ENCODE data around the gene C1orf21. TPM values are rescaled to one million over a fixed set of nuclear protein-coding genes. Genes with fewer than 3 reads are reported as not detected.

C1orf21 gene
- total and polyA plus RNA-seq, 12 donors, result 20.6 to 76.7 (median 67.5) TPM

GRCh38 chr1:184536246-184536985, 149.6 kb downstream of the C1orf21 start:
- no peaks in the 10 kb centered on the region for H3K27me3 ChIP-seq
- peak overlapping the region; percentile 41 to 82 (median 70) for H3K27ac ChIP-seq
- H3K4me1 ChIP-seq, result peaks cover 0 to 55% (median 38%) of the 10 kb centered on the region in 9 donors
- no peak for TF ChIP-seq CTCF (IDR thresholded peaks at IDR 0.05)
- ATAC-seq (peak in 1 of 8 donors; percentile 31), DNase-seq (no peak)
- H3K9me3 ChIP-seq, result peaks cover 0 to 22% (median 6%) of the 10 kb centered on the region in 11 donors
- H3K36me3 ChIP-seq, result peaks cover 0 to 8% (median 0%) of the 10 kb centered on the region in 9 donors
- intact Hi-C loops (cut with DNase I), result loop anchor here in 1 of 10 donors (5.0 kb wide), 1 partner anchor 86 kb away; no protein-coding TSS in a partner anchor
- 88 to 91% methylated on average over 8 of the region's 8 CpGs for WGBS, 2 donors
- no peak overlapping the region for H3K4me3 ChIP-seq

GRCh38 chr1:184539580-184539979, 152.8 kb downstream of the C1orf21 start:
- no peak for ATAC-seq
- DNase-seq, result no peak
- H3K4me1 ChIP-seq, result peaks cover 0 to 31% (median 17%) of the 10 kb centered on the region in 9 donors
- H3K27ac ChIP-seq, result no peak overlapping the region
- no peaks in the 10 kb centered on the region for H3K27me3 ChIP-seq
- 93 to 97% methylated on average over 2 of the region's 2 CpGs for WGBS, 2 donors
- intact Hi-C loops (cut with DNase I), result loop anchor here in 1 of 10 donors (5.0 kb wide), 1 partner anchor 83 kb away; no protein-coding TSS in a partner anchor
- no peak for TF ChIP-seq CTCF (IDR thresholded peaks at IDR 0.05)
- peaks cover 0 to 22% (median 6%) of the 10 kb centered on the region in 11 donors for H3K9me3 ChIP-seq
- peaks cover 0 to 25% (median 0%) of the 10 kb centered on the region in 9 donors for H3K36me3 ChIP-seq
- no peak overlapping the region for H3K4me3 ChIP-seq

- H3K27ac ChIP-seq, result peak overlapping the region in 1 of 10 donors; percentile 24
- ATAC-seq, result peak in 2 of 8 donors; percentile 29 to 37
Observed at GRCh38 chr1:184541537-184542152, 154.8 kb downstream of the C1orf21 start.

More at GRCh38 chr1:184541537-184542152, 154.8 kb downstream of the C1orf21 start:
- no peak for TF ChIP-seq CTCF (IDR thresholded peaks at IDR 0.05)
- no peak for DNase-seq
- Histone ChIP-seq H3K4me1 (peaks cover 0 to 18% (median 4%) of the 10 kb centered on the region in 9 donors), H3K4me3 (no peak overlapping the region), H3K36me3 (peaks cover 0 to 28% (median 0%) of the 10 kb centered on the region in 9 donors), H3K9me3 (peaks cover 0 to 15% (median 6%) of the 10 kb centered on the region in 11 donors), H3K27me3 (no peaks in the 10 kb centered on the region)
- 81 to 90% methylated on average over 9 of the region's 9 CpGs for WGBS, 2 donors
- intact Hi-C loops (cut with DNase I), result loop anchor here in 1 of 10 donors (5.0 kb wide), 1 partner anchor 39 kb away; no protein-coding TSS in a partner anchor

All from heart right ventricle (tissue), 16 donors.